Measurements from ENCODE around the gene A1BG.
"Not testable (repeated sequence)": the region's sequence is repeated elsewhere in the genome, so short reads cannot be mapped to it uniquely, and the experiment has no call there.

The A1BG gene

GRCh38 chr19:58361900-58362271 is 8.6 kb upstream of the A1BG start:
- DNase-seq (ENCODE audit: extremely low read depth in 1 of 2, low read depth in 1 of 2): no peak

GRCh38 chr19:58357481-58358145 is 4.3 kb upstream of the A1BG start:
- no peak for DNase-seq (ENCODE audit: extremely low read depth in 1 of 2, low read depth in 1 of 2)

GRCh38 chr19:58356766-58357480 is 3.6 kb upstream of the A1BG start:
- no peak for DNase-seq (ENCODE audit: extremely low read depth in 1 of 2, low read depth in 1 of 2)

- DNase-seq (ENCODE audit: extremely low read depth in 1 of 2, low read depth in 1 of 2): no peak
Observed at GRCh38 chr19:58355908-58356765, 2.8 kb upstream of the A1BG start.

- DNase-seq (ENCODE audit: extremely low read depth in 1 of 2, low read depth in 1 of 2): no peak
Observed at GRCh38 chr19:58355215-58355796, 2.0 kb upstream of the A1BG start.

GRCh38 chr19:58354478-58355030 is 1.3 kb upstream of the A1BG start:
- DNase-seq (ENCODE audit: extremely low read depth in 1 of 2, low read depth in 1 of 2): no peak

GRCh38 chr19:58353717-58354477 is 605 bp upstream of the A1BG start:
- no peak for DNase-seq (ENCODE audit: extremely low read depth in 1 of 2, low read depth in 1 of 2)

- no peak for DNase-seq (ENCODE audit: extremely low read depth in 1 of 2, low read depth in 1 of 2)
Observed at GRCh38 chr19:58351990-58352755, 1.1 kb downstream of the A1BG start.

- DNase-seq (ENCODE audit: extremely low read depth in 1 of 2, low read depth in 1 of 2): no peak
Observed at GRCh38 chr19:58351558-58351878, 1.8 kb downstream of the A1BG start.

- DNase-seq (ENCODE audit: extremely low read depth in 1 of 2, low read depth in 1 of 2): no peak
Observed at GRCh38 chr19:58350871-58351557, 2.3 kb downstream of the A1BG start.

GRCh38 chr19:58350001-58350861 is 3.1 kb downstream of the A1BG start:
- DNase-seq (ENCODE audit: extremely low read depth in 1 of 2, low read depth in 1 of 2): no peak

- no peak for DNase-seq (ENCODE audit: extremely low read depth in 1 of 2, low read depth in 1 of 2)
Observed at GRCh38 chr19:58349590-58349989, 3.7 kb downstream of the A1BG start.

- not testable (repeated sequence) for DNase-seq (ENCODE audit: extremely low read depth in 1 of 2, low read depth in 1 of 2)
Observed at GRCh38 chr19:58348080-58348479, 5.2 kb downstream of the A1BG start.

GRCh38 chr19:58346961-58347929 is 6.0 kb downstream of the A1BG start:
- peak in 1 of 2 donors; percentile 60 for DNase-seq (ENCODE audit: extremely low read depth in 1 of 2, low read depth in 1 of 2)

GRCh38 chr19:58345558-58345957 is 7.7 kb downstream of the A1BG start:
- DNase-seq (ENCODE audit: extremely low read depth in 1 of 2, low read depth in 1 of 2): no peak

GRCh38 chr19:58338825-58339558 is 14.3 kb downstream of the A1BG start:
- DNase-seq (ENCODE audit: extremely low read depth in 1 of 2, low read depth in 1 of 2): no peak
